ENCODE results near the gene ENTPD3.

ENTPD3 gene

GRCh38 chr3:40358454-40358853 lies 28.5 kb upstream of the ENTPD3 start:
- H3K4me3 ChIP-seq (ENCODE audit: low read depth, low read length) = no peak overlapping the region
- TF ChIP-seq CTCF (IDR thresholded peaks at IDR 0.05; ENCODE audit: low read depth, low read length, missing control alignments) = no peak
- no peak for DNase-seq (ENCODE audit: low read depth)

GRCh38 chr3:40363674-40364073 lies 23.3 kb upstream of the ENTPD3 start:
- no peak overlapping the region for H3K4me3 ChIP-seq (ENCODE audit: low read depth, low read length)
- no peak for TF ChIP-seq CTCF (IDR thresholded peaks at IDR 0.05; ENCODE audit: low read depth, low read length, missing control alignments)

GRCh38 chr3:40366203-40367162 lies 20.5 kb upstream of the ENTPD3 start:
- no peak for DNase-seq (ENCODE audit: low read depth)

More at GRCh38 chr3:40363674-40364073, 23.3 kb upstream of the ENTPD3 start:
- no peak for DNase-seq (ENCODE audit: low read depth)

GRCh38 chr3:40369716-40370115 lies 17.3 kb upstream of the ENTPD3 start:
- no peak overlapping the region for H3K4me3 ChIP-seq (ENCODE audit: low read depth, low read length)
- no peak for DNase-seq (ENCODE audit: low read depth)
- no peak for TF ChIP-seq CTCF (IDR thresholded peaks at IDR 0.05; ENCODE audit: low read depth, low read length, missing control alignments)

More at GRCh38 chr3:40366203-40367162, 20.5 kb upstream of the ENTPD3 start:
- no peak overlapping the region for H3K4me3 ChIP-seq (ENCODE audit: low read depth, low read length)
- TF ChIP-seq CTCF (IDR thresholded peaks at IDR 0.05; ENCODE audit: low read depth, low read length, missing control alignments) = no peak

GRCh38 chr3:40377822-40378221 lies 9.2 kb upstream of the ENTPD3 start:
- no peak overlapping the region for H3K4me3 ChIP-seq (ENCODE audit: low read depth, low read length)
- DNase-seq (ENCODE audit: low read depth) = no peak
- TF ChIP-seq CTCF (IDR thresholded peaks at IDR 0.05; ENCODE audit: low read depth, low read length, missing control alignments) = no peak

GRCh38 chr3:40379674-40380306 lies 7.2 kb upstream of the ENTPD3 start:
- TF ChIP-seq CTCF (IDR thresholded peaks at IDR 0.05; ENCODE audit: low read depth, low read length, missing control alignments) = no peak

More at GRCh38 chr3:40379674-40380306, 7.2 kb upstream of the ENTPD3 start:
- no peak overlapping the region for H3K4me3 ChIP-seq (ENCODE audit: low read depth, low read length)
- no peak for DNase-seq (ENCODE audit: low read depth)
